ENCODE data around the gene CYP39A1.

The CYP39A1 gene

GRCh38 chr6:46511320-46511719, 141.3 kb downstream of the CYP39A1 start:
- DNase-seq (ENCODE audit: low read depth) = no peak

GRCh38 chr6:46510651-46511050, 142.0 kb downstream of the CYP39A1 start:
- DNase-seq (ENCODE audit: low read depth) = no peak

- no peak for DNase-seq (ENCODE audit: low read depth)
These were observed 142.6 kb downstream of the CYP39A1 start for GRCh38 chr6:46509981-46510510.

GRCh38 chr6:46509063-46509462, 143.6 kb downstream of the CYP39A1 start:
- DNase-seq (ENCODE audit: low read depth) = no peak

- no peak for DNase-seq (ENCODE audit: low read depth)
These were observed 145.2 kb downstream of the CYP39A1 start for GRCh38 chr6:46507426-46507825.

GRCh38 chr6:46505693-46506512, 146.7 kb downstream of the CYP39A1 start:
- DNase-seq (ENCODE audit: low read depth) = no peak

GRCh38 chr6:46504242-46504641, 148.4 kb downstream of the CYP39A1 start:
- no peak for DNase-seq (ENCODE audit: low read depth)

- DNase-seq (ENCODE audit: low read depth) = no peak
These were observed 150.0 kb downstream of the CYP39A1 start for GRCh38 chr6:46502486-46503119.

- DNase-seq (ENCODE audit: low read depth) = no peak
These were observed 151.2 kb downstream of the CYP39A1 start for GRCh38 chr6:46501136-46502089.

GRCh38 chr6:46500382-46500781, 152.2 kb downstream of the CYP39A1 start:
- no peak for DNase-seq (ENCODE audit: low read depth)
